SU-DHL-6 (cell line): ENCODE results near the gene EAPP.
"Not testable (repeated sequence)": the region's sequence is repeated elsewhere in the genome, so short reads cannot be mapped to it uniquely, and the experiment has no call there.

Source experiments
- CTCF ChIP-seq: fragments of 200-600 bp; sonication (generic); IDR thresholded peaks from one replicate; pipeline ENCODE4 v1.5.1; 2017; ENCODE audit warnings: antibody characterized with exemption, mild to moderate bottlenecking, low read length, moderate library complexity; ENCODE audit not compliant: insufficient read depth, poor library complexity, severe bottlenecking
- EZH2phosphoT487 ChIP-seq: fragments of 200-600 bp; sonication (generic), shearing (Covaris generic); conservative IDR thresholded peaks from 2 replicates; pipeline ENCODE4 v1.6.1; 2018; ENCODE audit warnings: mild to moderate bottlenecking, antibody characterized with exemption, low read length, moderate library complexity, mixed read lengths

- TF ChIP-seq CTCF, EZH2phosphoT487: not testable (repeated sequence)
Observed at GRCh38 chr14:34538096-34538495, 1.4 kb downstream of the EAPP start.
